Activated CD4-positive, alpha-beta T cell treated with anti-CD3 and anti-CD28 coated beads for 4 hours (primary cell): ENCODE data around the gene C19orf44.
A peak's percentile ranks its signal among the peaks of the same experiment; 100 is the strongest.
"Not testable (repeated sequence)": the region's sequence is repeated elsewhere in the genome, so short reads cannot be mapped to it uniquely, and the experiment has no call there.

Source experiments
- DNase-seq, 2 donors: peaks; one replicate each; pipeline ENCODE4 v3.0.0-alpha.2; 2020

C19orf44 gene

DNA sequence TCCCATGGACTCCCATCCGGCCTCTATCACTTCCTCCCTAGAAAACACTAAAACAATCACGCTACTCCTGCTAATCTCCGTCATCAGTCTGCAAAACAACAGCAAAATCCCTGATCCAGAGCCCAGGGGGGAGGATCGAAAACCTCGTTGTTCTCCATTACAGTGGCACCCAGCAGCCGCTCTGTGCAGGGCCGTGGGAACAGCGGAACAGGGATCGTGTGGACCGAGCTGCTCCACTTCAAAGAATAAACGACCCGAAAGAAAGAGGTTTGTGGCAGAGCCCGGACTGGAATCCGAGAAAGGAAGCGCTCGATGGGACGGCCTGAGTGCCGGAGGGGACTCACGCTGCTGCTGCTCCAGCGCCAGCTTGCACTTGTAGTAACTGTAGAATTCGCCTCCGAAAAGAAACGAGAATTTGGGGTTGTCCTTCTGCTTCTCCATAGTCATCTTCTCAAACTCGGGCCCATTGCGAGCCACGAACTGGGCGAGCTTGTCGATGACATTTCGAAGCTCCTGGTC lies 45.4 kb downstream of the C19orf44 start:
- DNase-seq = peak in 1 of 2 donors; percentile 9

DNA sequence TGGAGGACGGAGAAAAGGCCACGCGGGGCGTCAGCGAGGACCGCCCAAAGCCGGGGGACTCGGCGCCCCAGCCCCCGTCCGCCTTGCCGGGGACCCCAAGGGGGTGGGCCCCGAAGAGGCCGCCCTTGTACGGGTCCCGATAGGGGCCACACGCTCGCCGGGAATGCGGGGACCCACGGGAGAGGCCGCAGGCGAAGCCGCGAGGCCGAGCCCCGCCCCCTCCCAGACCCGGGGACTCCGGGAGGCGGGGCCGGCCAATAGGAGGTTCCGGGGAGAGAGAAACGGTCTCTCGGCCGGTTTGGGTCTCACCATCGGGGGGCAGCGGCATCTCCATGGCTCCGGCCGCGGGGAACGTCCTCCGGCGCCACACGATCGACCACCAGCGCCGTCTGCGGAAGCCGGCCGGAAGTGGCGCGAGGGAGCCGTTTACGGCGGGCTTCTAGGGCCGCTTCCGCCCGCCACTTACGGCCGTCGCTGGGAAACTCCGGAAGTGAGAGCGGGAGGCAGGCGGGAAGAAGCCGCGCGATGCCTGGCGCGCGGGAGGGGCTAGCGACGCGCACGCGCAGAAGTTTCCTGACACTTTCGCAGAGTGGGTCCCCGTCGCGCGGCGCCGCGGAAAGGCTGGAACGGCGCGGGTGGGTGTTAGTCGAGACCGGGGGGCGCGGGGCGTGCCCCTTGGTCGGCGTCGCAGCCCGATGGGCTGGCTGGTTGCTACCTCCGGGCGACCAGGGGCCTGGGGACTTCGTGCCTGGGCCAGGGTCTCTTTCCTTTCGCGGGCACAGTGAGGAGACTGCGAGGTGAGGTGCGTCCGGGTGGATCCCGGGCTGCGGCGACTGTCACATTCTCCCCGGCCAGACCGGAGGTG lies 46.1 kb downstream of the C19orf44 start, which contains the start of gene CHERP:
Gene CHERP (minus strand): TSS at position 393 of the 865 bp plus-strand sequence. CDS start 59 bp downstream, at position 334.
- peak; percentile 93 for DNase-seq

DNA sequence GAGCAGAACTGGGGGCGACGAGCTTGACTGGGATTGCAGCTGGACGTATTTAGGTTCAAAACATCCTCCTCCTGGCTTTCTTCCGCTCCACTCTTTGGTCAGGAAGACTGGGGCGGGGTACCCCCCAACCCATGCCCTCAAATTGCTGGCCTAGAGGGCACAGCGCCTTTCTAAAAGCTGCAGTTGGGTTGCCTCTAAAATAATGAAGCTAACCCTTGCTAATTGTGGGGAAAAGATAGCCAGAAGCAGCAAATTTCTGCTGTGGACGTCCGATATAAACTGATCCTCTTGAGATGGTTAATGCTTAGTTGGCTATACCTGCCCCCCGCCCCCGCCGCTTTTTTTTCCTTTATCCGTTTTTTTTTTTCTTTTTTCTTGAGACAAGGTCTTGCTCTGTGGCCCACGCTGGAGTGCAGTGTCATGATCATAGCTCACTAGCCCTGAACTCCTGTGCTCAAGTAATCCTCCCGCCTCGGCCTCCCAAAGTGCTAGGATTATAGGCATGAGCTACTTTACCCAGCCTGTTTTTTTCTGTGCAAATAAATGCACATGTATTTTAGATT lies 46.8 kb downstream of the C19orf44 start:
- no peak for DNase-seq

DNA sequence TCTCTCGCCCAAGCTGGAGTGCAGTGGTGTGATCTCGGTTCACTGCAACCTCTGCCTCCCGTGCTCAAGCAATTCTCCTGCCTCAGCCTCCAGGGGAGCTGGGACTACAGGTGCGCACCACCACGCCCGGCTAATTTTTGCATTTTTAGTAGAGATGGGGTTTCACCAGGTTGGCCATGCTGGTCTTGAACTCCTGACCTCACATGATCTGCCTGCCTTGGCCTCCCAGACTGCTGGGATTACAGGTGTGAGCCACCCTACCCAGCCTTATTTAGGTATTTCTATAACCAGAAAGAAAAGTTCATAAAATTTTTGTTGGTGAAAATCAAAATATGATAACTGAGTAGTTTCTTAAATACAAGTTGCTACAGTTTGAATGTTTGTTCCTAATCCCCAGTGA lies 47.5 kb downstream of the C19orf44 start:
- DNase-seq = not testable (repeated sequence)

DNA sequence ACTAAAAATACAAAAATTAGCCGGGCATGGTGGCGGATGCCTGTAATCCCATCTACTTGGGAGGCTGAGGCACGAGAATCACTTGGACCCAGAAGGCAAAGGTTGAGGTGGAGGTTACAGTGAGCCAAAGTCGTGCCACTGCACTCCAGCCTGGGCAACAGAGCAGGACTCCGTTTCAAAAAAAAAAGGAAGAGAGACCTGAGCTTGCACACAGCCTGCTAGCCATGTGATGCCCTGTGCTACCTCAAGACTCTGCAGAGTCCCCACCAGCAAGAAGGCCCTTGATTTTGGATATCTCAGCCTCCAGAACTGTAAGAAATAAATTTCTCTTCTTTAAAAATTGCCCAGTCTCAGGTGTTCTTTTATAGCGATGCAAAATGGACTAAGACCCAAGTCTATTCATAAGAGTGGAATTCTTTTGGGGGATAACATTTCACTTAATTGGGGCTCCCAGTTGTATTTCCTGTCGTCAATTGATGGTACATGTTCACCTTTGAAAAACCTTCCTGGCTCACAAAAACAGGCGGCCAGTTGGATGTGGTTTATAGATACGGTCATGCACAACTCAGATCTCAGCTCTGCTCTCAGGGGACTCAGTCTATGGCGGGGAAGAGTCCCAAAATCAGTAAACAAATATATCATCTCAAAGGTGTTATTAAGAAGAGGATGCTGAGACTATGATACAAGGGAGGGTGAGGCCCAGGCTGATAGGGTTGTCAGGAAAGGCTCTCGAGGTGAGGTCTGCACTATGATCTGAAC lies 48.5 kb downstream of the C19orf44 start:
- no peak for DNase-seq

DNA sequence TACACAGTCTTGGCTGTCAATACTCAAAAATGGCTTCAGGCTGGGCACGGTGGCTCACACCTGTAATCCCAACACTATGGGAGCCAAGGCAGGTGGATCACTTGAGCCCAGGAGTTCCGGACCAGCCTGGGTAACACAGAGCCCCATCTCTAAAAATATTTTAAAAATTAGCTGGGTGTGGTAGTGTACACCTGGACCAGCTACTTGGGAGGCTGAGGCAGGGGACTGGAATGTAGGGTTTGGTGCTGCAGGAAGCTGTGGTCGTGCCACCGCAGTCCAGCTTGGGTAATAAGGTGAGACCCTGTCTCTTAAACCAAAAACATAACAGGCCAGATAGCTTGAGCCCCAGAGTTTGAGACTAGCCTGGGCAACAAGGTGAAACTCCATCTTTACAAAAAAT lies 52.8 kb downstream of the C19orf44 start:
- DNase-seq = no peak

DNA sequence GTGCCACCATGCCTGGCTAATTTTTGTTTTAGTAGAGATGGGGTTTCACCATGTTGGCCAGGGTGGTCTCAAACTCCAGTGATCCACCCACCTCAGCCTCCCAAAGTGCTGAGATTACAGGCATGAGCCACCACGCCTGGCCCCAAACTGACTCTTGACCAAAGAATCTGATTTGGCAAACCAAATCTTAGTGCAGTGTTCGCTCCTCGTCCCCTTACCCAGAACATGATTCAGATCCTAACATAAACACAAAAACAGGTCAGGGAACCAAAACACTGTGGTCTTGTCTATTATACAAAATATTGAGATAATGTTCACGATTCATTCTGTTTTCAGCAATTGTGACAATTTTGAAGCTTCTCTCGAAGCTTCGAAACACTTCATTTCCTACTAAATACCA lies 55.7 kb downstream of the C19orf44 start:
- DNase-seq = not testable (repeated sequence)

DNA sequence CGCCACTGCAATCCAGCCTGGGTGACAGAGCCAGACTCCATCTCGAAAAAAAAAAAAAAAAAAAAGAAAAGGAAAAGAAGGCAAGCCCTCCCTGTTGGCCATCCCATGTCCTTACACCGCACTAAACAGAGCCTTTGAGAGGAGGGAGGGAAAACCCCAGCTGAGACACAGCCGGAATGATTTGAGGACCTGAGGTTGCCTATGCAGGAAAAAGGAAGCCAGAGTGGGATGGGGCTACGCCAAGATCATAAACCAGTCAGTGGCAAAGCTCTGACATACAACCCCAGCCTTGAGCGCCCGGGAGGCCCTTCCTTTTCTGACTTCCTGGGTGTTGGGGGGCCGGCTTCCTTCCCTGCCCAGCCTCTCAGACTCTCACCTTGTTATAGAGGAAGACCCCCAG lies 58.6 kb downstream of the C19orf44 start:
- DNase-seq = no peak

DNA sequence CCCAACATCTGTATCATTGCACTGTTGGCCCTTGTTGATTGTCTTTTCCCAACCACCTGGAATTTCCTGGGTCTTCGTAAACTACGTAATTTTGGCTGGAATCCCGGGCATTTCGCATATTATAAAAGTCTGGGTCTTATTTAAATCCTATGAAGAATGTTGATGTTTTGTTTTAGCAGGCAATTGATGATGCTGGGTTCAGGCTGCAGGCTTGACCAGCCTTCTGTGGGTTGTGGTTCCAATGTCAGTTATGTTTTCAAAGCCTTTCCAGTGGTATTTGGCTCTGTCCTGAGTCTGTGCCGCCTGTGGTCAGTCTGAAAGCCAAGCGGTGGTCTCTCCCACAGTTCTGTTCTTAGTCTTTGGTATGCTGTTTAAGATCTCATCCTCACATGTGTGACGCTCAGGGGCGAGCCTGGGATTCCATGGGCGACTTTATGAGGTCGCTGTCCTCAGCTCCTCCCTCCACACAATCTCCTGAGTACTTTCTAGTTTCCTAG lies 63.6 kb downstream of the C19orf44 start:
- no peak for DNase-seq

DNA sequence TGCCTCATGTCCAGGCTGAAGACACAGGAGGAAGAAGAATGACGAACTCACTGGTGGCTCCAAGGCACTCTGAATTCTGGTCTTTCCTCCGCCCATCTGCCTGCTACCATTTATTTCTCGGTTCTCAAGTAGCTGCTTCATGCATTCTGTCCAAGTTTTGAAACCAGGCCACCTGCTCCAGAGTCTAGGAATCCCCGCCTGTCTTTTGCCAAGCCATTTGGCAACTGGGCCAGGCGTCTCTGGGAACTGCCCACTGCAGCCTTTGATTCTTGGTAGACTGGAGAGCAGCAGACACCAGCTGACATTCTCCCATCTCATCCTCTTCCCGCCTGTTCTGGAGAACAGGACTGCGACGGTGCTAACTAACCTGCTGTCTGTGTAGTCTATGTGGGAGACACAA lies 65.2 kb downstream of the C19orf44 start:
- DNase-seq = no peak

DNA sequence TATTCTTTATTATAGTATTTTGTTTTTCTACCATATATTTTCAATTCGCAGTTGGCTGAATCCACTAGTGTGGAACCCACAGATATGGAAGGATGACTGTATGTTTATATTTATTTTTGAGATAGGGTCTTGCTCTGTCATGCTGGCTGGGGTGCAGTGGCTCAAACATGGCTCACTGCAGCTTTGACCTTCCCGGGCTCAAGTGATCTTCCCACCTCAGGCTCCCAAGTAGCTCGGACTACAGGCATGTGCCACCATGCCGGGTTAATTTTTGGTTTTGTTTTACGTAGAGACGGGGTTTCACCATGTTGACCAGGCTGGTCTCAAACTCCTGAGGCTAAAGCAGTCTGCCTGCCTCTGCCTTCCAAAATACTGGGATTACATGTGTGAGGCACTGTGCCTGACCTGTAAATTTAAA lies 66.4 kb downstream of the C19orf44 start:
- DNase-seq = no peak

DNA sequence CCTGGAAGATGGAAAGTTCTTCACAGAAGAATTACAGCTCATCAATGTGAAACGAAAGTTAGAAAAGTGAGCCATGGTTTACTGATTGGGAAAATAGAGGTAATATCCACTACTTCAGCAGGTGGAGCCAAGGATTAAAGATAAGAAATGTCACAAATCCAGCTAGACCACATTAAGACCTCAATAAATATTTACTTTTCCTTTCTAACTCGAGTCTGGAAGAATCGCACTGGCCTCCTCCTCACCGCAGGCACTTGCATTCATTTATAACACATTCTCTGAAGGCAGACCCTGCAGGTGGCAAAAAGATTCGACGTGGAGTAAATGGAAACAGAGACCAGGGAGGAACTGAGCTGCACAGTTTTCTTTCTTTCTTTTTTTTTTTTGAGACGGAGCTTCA lies 68.6 kb downstream of the C19orf44 start:
- no peak for DNase-seq

DNA sequence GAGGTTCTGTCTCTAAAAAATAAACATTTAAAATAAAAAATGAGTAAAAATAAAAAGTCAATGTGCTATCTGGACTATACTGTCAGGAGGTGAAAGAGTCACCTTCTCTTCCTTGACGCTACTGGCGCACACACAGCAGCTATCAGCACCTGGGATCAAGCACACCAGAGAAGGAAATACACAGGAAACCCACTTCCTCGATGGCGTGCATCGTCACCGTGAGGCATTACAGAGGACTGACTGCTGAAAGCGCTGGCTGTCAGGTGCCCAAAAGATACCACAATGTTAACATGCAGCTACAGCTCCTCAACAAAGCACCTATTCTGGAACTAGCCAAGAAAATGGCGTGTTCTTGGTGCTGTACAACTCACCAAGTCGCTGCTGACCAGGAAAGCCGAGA lies 70.0 kb downstream of the C19orf44 start:
- DNase-seq = peak; percentile 68 to 69

DNA sequence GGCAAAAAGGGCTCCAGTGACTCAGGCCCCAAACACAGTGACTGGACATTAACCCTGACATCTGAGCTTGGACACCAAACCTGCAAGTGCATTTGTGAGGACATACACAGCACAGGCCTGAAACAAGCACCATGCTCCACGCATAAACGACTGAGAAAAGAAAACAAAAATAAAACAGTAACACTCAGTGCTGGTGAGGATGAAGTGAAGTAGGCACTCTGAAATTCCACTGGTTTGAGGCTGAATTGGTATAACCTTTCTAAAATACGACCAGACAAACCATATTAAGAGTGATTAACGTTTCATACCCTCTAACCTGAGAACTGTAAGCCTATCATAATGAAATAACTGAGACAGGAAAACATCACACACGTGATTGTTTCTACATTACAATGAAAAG lies 70.5 kb downstream of the C19orf44 start:
- no peak for DNase-seq

DNA sequence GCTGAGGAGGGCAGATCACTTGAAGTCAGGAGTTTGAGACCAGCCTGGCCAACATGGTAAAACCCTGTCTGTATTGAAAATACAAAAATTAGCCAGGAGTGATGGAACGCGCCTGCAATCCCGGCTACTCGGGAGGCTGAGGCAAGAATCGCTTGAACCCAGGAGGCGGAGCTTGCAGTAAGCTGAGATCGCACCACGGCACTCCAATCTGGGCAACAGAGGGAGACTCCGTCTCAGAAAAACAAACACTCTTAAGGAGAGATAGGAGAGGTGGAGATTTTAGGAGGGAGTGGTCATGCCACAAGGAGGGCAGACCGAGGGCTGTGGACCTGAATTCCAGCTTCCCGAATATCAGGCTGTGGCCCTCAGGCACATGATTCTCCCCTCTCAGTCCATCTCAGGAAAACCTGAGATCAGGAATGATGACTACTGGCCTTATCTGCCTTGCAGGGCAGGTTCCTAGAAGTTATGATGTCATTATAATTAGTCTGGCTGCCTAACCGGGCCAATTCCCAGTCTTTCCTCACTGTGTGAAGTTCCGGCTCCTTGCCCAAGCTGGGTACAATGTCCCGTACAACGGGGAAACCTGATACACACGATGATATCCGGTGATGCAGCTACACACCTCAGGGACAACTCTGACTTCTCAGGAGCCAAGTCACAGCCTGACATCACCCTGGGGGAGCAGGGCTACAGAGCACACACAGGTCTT lies 73.6 kb downstream of the C19orf44 start:
- DNase-seq = no peak
